Liver (tissue), 9 donors: ENCODE data around the gene TMEM178A. TPM values are rescaled to one million over a fixed set of nuclear protein-coding genes. Genes with fewer than 3 reads are reported as not detected.

Experiments
- DNase-seq: peaks from one replicate; pipeline ENCODE4 v3.0.0-alpha.2; 2017; ENCODE audit warnings: low spot score
- H3K27ac ChIP-seq, 2 donors: one replicate each; pipeline ENCODE4 v1.7.0; 2013; ENCODE audit warnings: inconsistent platforms in 2 of 2, low read length in 2 of 2, control low read depth in 1 of 2, low read depth in 1 of 2, mild to moderate bottlenecking in 1 of 2
- H3K27me3 ChIP-seq, 4 donors: one replicate each; pipeline versions ENCODE4 v1.6.1 to v1.7.0; 2013; ENCODE audit warnings: low read length in 3 of 4, inconsistent platforms in 1 of 4, mild to moderate bottlenecking in 1 of 4, moderate library complexity in 1 of 4; ENCODE audit not compliant: control insufficient read depth in 4 of 4, insufficient read depth in 4 of 4
- H3K36me3 ChIP-seq, 4 donors: one replicate each; pipeline versions ENCODE4 v1.6.1 to v1.7.0; 2013; ENCODE audit warnings: low read length in 3 of 4, mild to moderate bottlenecking in 3 of 4, low read depth in 1 of 4, moderate library complexity in 1 of 4; ENCODE audit not compliant: control insufficient read depth in 4 of 4, insufficient read depth in 3 of 4
- H3K4me1 ChIP-seq, 4 donors: one replicate each; pipeline versions ENCODE4 v1.6.1 to v1.7.0; 2013; ENCODE audit warnings: low read length in 3 of 4, mild to moderate bottlenecking in 3 of 4, moderate library complexity in 1 of 4; ENCODE audit not compliant: control insufficient read depth in 4 of 4, insufficient read depth in 4 of 4
- H3K4me3 ChIP-seq, 3 donors: one replicate each; pipeline versions ENCODE4 v1.6.1 to v1.7.0; 2013; ENCODE audit warnings: low read length in 3 of 3, control low read depth in 1 of 3, low read depth in 1 of 3, mild to moderate bottlenecking in 1 of 3
- H3K9ac ChIP-seq, 2 donors: one replicate each; pipeline ENCODE4 v1.7.0; 2013; ENCODE audit warnings: low read length in 2 of 2, mild to moderate bottlenecking in 2 of 2, moderate library complexity in 2 of 2, control low read depth in 1 of 2, low read depth in 1 of 2
- H3K9me3 ChIP-seq, 4 donors: one replicate each; pipeline versions ENCODE4 v1.6.1 to v1.7.0; 2013; ENCODE audit warnings: low read length in 3 of 4; ENCODE audit not compliant: control insufficient read depth in 4 of 4
- EGR1 ChIP-seq, 2 donors: IDR thresholded peaks; 2 replicates each; pipeline ENCODE4 v1.6.1; 2016 to 2018; ENCODE audit warnings: antibody characterized with exemption in 2 of 2, low read depth in 2 of 2
- FOXA1 ChIP-seq: IDR thresholded peaks from 2 replicates; pipeline ENCODE4 v1.6.1; 2016; ENCODE audit warnings: antibody characterized with exemption
- FOXA2 ChIP-seq: IDR thresholded peaks from 2 replicates; pipeline ENCODE4 v1.6.1; 2016; ENCODE audit warnings: antibody characterized with exemption
- GABPA ChIP-seq, 2 donors: IDR thresholded peaks in 1 of 2; conservative IDR thresholded peaks in 1 of 2; 2 replicates each; pipeline ENCODE4 v1.6.1; 2016; ENCODE audit warnings: antibody characterized with exemption in 2 of 2, mild to moderate bottlenecking in 1 of 2, moderate library complexity in 1 of 2
- HNF4A ChIP-seq, 2 donors: conservative IDR thresholded peaks; 2 replicates each; pipeline ENCODE4 v1.6.1; 2016; ENCODE audit warnings: antibody characterized with exemption in 2 of 2, mild to moderate bottlenecking in 2 of 2
- HNF4G ChIP-seq: IDR thresholded peaks from 2 replicates; pipeline ENCODE4 v1.6.1; 2016; ENCODE audit warnings: antibody characterized with exemption
- JUND ChIP-seq, 2 donors: IDR thresholded peaks; 2 replicates each; pipeline ENCODE4 v1.6.1; 2016; ENCODE audit warnings: antibody characterized with exemption in 2 of 2
- NR2F2 ChIP-seq: IDR thresholded peaks from 2 replicates; pipeline ENCODE4 v1.6.1; 2016; ENCODE audit warnings: antibody characterized with exemption
- RAD21 ChIP-seq, 2 donors: IDR thresholded peaks; 2 replicates each; pipeline ENCODE4 v1.6.1; 2016; ENCODE audit warnings: antibody characterized with exemption in 2 of 2, mild to moderate bottlenecking in 2 of 2
- RXRA ChIP-seq, 2 donors: IDR thresholded peaks; 2 replicates each; pipeline ENCODE4 v1.6.1; 2017 to 2018; ENCODE audit warnings: antibody characterized with exemption in 2 of 2, mild to moderate bottlenecking in 1 of 2
- SP1 ChIP-seq: IDR thresholded peaks from 2 replicates; pipeline ENCODE4 v1.6.1; 2018; ENCODE audit warnings: antibody characterized with exemption, mild to moderate bottlenecking
- TAF1 ChIP-seq: conservative IDR thresholded peaks from 2 replicates; pipeline ENCODE4 v1.6.1; 2016; ENCODE audit warnings: antibody characterized with exemption, mild to moderate bottlenecking
- YY1 ChIP-seq: IDR thresholded peaks from 2 replicates; pipeline ENCODE4 v1.6.1; 2016; ENCODE audit warnings: antibody characterized with exemption, mild to moderate bottlenecking
- WGBS: extraction: QIAGEN DNeasy Blood & Tissue Kit; methylation state at CpG from one replicate; pipeline ENCODE4 v1.1.7; 2013; 5-methylcytosine and 5-hydroxymethylcytosine counted together
- polyA plus RNA-seq, 2 donors: library from polyadenylated mRNA; stranded (reverse) in 1 of 2; unstranded in 1 of 2; fragments of 200-250 nt in 1 of 2; fragments of >200 nt in 1 of 2; fragmentation: Nextera tagmentation in 1 of 2; extraction: Ambion mirVana in 1 of 2; gene quantifications; one replicate each; pipeline versions ENCODE4 v1.2.1 to v1.2.3, GENCODE V29; 2013 to 2015
- total RNA-seq, 2 donors: library from RNA; depleted of rRNA; stranded (reverse); fragments of >200 nt; gene quantifications; one replicate each; pipeline ENCODE4 v1.2.3, GENCODE V29; 2014
- TF ChIP-seq, protein P1 (sequence below): IDR thresholded peaks from 2 replicates; pipeline ENCODE4 v1.6.1; 2016; ENCODE audit warnings: antibody characterized with exemption
- TF ChIP-seq, protein P2 (sequence below): fragments of 150-350 bp; IDR thresholded peaks from 2 replicates; pipeline ENCODE4 v1.5.1; 2017; ENCODE audit warnings: improper control_type of control experiment, low read depth, low read length; ENCODE audit not compliant: missing input control
- TF ChIP-seq, protein P3 (sequence below): IDR thresholded peaks from 2 replicates; pipeline ENCODE4 v1.6.1; 2016; ENCODE audit warnings: antibody characterized with exemption, mild to moderate bottlenecking
- donor health status: healthy.
- donor health status: healthy.
- donor health status: healthy.
- donor health status: healthy.
- donor health status: healthy.

The TMEM178A gene
- total and polyA plus RNA-seq, 4 donors: 0.21 to 0.64 (median 0.49) TPM

DNA sequence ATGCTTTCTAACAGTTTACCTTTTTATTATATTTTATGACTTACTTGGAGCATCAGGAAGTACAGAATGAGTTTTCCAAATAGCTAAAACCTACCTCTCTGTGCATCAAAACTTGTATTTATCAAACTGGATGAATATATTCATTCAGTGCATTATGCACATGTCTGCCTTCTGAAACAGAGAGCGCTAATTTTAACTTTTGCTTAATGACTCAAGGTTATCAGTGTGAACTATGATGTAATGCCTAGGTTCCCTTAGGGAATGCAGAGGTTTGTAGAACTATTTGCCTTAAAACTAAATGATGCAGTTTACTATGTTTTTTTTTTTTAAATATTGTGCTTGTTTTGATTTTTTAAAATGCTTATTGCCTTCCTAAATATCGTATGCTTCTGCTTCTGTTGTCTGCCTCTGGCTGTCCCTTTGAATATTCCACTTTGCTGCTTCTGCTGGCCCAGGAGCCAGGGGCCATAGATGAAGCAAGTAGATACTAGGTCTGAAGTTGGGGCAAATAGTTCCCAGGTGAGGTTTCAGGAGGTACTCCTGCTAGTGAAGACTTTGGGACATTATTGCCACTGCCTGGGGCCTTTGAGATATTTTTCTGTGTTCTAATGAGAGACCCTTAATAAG lies 16.5 kb downstream of the TMEM178A start:
- no peak for DNase-seq
- no peak for TF ChIP-seq EGR1 (IDR thresholded peaks at IDR 0.05; ENCODE audit: low read depth in 2 of 2)
- Histone ChIP-seq H3K27me3 (no peaks in the 10 kb centered on the region), H3K9ac (no peak overlapping the region), H3K9me3 (no peaks in the 10 kb centered on the region), H3K4me1 (no peaks in the 10 kb centered on the region), H3K27ac (no peak overlapping the region), H3K4me3 (no peak overlapping the region), H3K36me3 (no peaks in the 10 kb centered on the region)
- WGBS: 87% methylated on average over 2 of the region's 2 CpGs

DNA sequence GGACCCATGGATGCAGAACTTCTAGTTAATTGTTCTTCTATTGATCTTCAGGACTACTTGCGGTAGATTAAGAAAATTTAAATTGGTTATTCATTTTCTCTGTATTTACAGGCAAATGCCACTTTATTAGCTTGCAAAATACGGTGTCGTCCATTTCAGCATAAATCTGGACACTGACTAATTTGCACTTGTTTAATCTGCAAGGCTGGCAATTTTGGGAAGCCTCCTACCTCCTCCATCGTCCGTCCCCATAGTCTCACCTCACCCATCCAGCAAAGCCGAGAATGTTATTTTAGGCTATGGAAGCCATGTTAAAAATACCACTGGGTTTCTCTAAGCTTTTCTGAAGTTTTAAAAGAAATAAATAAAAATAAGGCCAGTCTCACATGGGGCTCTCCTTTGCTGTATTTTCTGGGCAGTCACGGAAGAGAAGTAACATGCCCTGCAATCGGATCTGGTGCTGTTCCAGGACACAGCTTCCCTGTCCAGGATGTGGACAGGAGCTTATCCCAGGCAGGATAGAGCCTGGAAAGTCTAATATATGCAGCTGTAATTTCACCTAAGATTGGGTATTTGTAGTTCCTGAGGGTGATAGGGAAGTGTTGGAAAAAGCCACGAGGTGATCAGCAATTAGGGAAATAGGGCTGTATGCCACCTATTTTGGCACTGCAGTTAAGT lies 17.4 kb downstream of the TMEM178A start:
- Histone ChIP-seq H3K36me3 (no peaks in the 10 kb centered on the region), H3K4me1 (no peaks in the 10 kb centered on the region), H3K9ac (no peak overlapping the region), H3K9me3 (no peaks in the 10 kb centered on the region), H3K4me3 (no peak overlapping the region), H3K27me3 (no peaks in the 10 kb centered on the region), H3K27ac (no peak overlapping the region)
- TF ChIP-seq HNF4A (conservative IDR thresholded peaks at IDR 0.05) (no peak), HNF4G (no peak), NR2F2 (no peak), SP1 (no peak), JUND (IDR thresholded peaks at IDR 0.05) (no peak), RAD21 (IDR thresholded peaks at IDR 0.05) (no peak), YY1 (no peak), GABPA (IDR thresholded peaks at IDR 0.05 in 1 of 2, conservative IDR thresholded peaks at IDR 0.05 in 1 of 2) (no peak), TAF1 (no peak), FOXA1 (no peak)
- TF ChIP-seq, protein P1, sequence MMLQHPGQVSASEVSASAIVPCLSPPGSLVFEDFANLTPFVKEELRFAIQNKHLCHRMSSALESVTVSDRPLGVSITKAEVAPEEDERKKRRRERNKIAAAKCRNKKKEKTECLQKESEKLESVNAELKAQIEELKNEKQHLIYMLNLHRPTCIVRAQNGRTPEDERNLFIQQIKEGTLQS: no peak
- TF ChIP-seq, protein P2, sequence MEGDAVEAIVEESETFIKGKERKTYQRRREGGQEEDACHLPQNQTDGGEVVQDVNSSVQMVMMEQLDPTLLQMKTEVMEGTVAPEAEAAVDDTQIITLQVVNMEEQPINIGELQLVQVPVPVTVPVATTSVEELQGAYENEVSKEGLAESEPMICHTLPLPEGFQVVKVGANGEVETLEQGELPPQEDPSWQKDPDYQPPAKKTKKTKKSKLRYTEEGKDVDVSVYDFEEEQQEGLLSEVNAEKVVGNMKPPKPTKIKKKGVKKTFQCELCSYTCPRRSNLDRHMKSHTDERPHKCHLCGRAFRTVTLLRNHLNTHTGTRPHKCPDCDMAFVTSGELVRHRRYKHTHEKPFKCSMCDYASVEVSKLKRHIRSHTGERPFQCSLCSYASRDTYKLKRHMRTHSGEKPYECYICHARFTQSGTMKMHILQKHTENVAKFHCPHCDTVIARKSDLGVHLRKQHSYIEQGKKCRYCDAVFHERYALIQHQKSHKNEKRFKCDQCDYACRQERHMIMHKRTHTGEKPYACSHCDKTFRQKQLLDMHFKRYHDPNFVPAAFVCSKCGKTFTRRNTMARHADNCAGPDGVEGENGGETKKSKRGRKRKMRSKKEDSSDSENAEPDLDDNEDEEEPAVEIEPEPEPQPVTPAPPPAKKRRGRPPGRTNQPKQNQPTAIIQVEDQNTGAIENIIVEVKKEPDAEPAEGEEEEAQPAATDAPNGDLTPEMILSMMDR: no peak
- DNase-seq: no peak
- WGBS: 89% methylated on average over 9 of the region's 9 CpGs

DNA sequence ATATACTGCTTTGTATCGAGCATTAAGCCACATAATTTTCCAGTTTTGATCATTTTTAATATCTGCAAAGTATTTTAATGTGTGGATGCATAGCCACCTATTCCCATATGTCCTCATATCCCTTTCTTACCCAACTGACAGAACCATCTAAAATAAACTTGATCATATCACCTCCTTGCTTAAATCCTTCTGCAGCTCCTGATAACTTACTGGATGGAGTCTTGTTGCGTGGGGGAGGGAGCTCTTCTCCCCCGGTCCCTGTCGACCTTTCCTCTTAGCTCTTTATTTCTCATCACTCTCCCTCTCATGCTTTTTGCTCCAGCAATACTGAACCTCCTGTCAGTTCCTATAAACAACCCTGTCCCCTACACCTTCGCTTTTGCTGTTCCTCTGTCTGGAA lies 18.7 kb downstream of the TMEM178A start:
- WGBS: 86% methylated on average over 5 of the region's 5 CpGs
- no peaks in the 10 kb centered on the region for H3K9me3 ChIP-seq
- H3K27ac ChIP-seq: no peak overlapping the region
- DNase-seq: no peak
- H3K9ac ChIP-seq: no peak overlapping the region
- H3K4me3 ChIP-seq: no peak overlapping the region
- no peaks in the 10 kb centered on the region for H3K4me1 ChIP-seq
- no peaks in the 10 kb centered on the region for H3K36me3 ChIP-seq
- no peaks in the 10 kb centered on the region for H3K27me3 ChIP-seq
- TF ChIP-seq, protein P2: no peak
- no peak for TF ChIP-seq FOXA1
- TF ChIP-seq, protein P3, sequence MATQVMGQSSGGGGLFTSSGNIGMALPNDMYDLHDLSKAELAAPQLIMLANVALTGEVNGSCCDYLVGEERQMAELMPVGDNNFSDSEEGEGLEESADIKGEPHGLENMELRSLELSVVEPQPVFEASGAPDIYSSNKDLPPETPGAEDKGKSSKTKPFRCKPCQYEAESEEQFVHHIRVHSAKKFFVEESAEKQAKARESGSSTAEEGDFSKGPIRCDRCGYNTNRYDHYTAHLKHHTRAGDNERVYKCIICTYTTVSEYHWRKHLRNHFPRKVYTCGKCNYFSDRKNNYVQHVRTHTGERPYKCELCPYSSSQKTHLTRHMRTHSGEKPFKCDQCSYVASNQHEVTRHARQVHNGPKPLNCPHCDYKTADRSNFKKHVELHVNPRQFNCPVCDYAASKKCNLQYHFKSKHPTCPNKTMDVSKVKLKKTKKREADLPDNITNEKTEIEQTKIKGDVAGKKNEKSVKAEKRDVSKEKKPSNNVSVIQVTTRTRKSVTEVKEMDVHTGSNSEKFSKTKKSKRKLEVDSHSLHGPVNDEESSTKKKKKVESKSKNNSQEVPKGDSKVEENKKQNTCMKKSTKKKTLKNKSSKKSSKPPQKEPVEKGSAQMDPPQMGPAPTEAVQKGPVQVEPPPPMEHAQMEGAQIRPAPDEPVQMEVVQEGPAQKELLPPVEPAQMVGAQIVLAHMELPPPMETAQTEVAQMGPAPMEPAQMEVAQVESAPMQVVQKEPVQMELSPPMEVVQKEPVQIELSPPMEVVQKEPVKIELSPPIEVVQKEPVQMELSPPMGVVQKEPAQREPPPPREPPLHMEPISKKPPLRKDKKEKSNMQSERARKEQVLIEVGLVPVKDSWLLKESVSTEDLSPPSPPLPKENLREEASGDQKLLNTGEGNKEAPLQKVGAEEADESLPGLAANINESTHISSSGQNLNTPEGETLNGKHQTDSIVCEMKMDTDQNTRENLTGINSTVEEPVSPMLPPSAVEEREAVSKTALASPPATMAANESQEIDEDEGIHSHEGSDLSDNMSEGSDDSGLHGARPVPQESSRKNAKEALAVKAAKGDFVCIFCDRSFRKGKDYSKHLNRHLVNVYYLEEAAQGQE: no peak
- TF ChIP-seq EGR1 (IDR thresholded peaks at IDR 0.05; ENCODE audit: low read depth in 2 of 2): no peak
- no peak for TF ChIP-seq TAF1
- no peak for TF ChIP-seq JUND (IDR thresholded peaks at IDR 0.05)
- TF ChIP-seq, protein P1: no peak
- no peak for TF ChIP-seq GABPA (IDR thresholded peaks at IDR 0.05 in 1 of 2, conservative IDR thresholded peaks at IDR 0.05 in 1 of 2)
- no peak for TF ChIP-seq FOXA2
- no peak for TF ChIP-seq RXRA (IDR thresholded peaks at IDR 0.05)
- no peak for TF ChIP-seq RAD21 (IDR thresholded peaks at IDR 0.05)
- no peak for TF ChIP-seq SP1
